HG02610 (cell line): ENCODE results near the gene MPL.
A peak's percentile ranks its signal among the peaks of the same experiment; 100 is the strongest.
"Not testable (repeated sequence)": the region's sequence is repeated elsewhere in the genome, so short reads cannot be mapped to it uniquely, and the experiment has no call there.

Experiments used
- ATAC-seq: cut with Tn5 transposase; IDR thresholded peaks from one replicate; pipeline ENCODE4 v1.9.1; 2021; ENCODE audit warnings: mild to moderate bottlenecking, moderate library complexity; ENCODE audit not compliant: unreplicated experiment

Gene MPL

DNA sequence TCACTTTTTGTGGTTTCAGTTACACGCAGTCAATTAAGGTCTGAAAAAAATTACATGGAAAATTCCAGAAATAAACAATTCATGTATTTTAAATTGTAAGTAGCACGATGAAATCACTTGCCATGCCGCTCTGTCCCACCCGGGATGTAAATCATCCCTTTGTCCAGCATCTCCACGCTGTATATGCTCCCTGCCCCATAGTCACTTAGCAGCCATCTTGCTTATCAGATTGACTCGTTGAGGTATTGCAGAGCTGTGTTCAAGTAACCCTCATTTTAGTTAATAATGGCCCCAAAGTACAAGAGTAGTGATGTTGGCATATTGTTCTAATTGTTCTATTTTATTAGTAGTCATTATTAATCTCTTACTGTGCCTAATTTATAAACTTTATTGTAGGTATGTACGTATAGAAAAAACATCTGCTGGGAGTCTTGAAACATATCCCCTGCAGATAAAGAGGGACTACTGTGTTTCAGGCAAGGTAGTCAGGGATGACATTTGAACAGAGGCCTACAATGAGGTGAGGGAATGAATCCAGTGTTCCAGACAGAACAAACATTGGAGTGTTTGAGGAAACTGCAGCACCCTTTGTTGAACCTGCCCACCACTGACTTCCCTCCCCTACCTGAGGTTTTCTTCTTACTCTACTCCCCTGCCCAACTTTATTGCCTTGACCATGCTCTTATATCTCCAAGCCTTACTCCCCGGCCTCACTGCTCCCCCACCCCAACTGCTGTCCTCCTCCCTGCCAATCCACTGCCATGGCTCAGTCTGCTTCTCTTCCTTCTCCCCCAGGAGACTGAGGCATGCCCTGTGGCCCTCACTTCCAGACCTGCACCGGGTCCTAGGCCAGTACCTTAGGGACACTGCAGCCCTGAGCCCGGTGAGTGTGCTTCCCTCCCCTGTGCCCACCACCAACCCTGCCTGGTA, 14.1 kb downstream of the MPL start:
- ATAC-seq, result no peak

DNA sequence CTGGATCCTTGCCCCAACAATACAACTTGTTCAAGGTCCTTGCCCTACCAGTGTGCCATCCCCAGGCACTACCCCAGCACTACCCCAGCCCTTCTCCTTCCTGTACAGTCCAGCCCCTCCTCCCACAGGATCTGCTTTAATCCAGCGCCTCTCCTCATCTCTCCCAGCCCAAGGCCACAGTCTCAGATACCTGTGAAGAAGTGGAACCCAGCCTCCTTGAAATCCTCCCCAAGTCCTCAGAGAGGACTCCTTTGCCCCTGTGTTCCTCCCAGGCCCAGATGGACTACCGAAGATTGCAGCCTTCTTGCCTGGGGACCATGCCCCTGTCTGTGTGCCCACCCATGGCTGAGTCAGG, 14.7 kb downstream of the MPL start:
- ATAC-seq, result no peak

DNA sequence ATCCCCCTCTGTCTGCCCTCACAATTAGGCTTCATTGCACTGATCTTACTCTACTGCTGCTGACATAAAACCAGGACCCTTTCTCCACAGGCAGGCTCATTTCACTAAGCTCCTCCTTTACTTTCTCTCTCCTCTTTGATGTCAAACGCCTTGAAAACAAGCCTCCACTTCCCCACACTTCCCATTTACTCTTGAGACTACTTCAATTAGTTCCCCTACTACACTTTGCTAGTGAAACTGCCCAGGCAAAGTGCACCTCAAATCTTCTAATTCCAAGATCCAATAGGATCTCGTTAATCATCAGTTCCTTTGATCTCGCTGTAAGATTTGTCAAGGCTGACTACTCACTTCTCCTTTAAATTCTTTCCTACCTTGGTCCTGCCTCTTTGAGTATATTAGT, 15.3 kb downstream of the MPL start:
- no peak for ATAC-seq

DNA sequence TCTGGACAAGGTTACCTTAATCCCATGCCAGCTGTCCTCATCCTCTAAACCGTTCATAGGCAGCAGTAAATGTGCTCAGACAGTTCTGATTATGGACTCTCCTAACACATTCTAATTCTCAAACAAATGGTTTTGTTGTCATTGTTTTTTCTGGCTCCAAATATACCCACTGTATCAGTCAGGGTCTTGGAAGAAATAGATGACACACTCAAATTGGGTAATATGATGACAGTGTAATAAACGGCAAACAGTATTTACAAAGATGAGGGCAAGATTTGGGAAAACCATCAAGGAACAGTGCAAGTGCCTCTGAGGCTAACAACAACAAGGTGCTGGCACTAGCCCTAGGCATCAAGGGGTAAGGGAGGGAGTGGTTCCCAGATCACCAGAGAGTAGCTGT, 16.9 kb downstream of the MPL start:
- no peak for ATAC-seq

DNA sequence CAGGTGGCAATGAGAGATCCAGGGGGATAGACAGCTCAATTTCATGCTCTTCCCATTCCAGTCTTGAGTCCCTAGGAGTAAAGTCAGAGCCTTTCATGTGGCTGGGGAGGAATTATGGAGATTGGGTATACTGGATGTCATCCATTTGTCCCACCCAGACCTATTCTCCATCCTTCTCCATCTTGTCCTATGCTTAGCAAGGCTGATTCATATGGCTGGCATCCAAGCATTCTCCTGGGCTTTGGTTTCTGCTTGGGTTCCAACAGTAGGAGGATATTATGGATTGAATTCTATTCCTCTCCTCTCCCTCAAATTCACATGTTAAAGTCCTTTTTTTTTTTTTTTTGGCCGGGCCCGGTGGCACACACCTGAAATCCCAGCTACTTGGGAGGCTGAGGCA, 17.3 kb downstream of the MPL start:
- ATAC-seq, result no peak

DNA sequence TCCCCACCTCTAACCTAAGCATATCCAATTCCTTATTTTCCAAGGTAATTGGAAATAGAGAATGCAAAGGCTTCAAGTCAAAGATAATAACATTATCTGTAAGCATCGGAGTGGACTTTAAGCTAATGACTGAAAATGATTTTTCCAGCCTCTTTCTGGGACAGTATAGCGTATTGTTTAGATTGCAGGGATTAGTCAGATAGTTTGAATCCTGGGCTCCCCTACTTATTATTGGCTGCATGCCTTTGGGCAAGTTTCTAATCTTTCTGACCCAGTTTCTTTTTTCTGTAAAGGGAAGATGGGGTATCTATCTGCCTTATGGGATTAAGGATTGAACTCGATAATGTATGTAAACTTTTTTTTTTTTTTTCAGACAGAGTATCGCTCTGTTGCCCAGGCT, 19.6 kb downstream of the MPL start:
- ATAC-seq, result no peak

DNA sequence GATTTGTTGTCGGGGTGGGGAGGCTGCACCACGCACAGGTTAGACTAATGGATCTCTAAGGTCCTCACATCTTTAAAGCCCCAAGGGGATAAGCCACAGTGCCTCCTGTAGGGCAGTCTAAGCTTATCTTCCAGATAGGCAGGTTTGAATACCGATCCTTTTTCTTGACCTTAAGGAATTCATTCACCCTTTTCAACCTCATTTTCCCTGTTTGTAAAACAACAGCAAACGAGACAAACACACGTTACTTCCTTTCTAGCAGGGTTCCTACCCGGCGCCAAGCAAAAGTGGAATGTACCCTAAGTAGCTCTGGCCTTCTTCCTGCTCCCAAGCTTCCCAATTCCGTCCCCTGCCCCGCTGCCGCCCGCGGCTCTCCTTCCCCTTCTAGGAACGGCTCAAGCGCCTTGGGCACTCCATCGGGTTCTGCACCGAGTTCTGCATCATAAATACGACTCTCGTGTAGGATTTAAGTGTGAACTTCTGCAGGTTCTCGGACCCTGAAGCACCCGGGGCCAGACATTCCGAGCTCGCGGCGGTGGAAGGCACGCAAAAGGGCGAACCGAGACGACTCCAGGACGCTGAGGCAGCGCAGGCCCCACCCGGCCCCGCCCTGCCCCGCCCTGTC, 20.6 kb downstream of the MPL start:
- no peak for ATAC-seq

DNA sequence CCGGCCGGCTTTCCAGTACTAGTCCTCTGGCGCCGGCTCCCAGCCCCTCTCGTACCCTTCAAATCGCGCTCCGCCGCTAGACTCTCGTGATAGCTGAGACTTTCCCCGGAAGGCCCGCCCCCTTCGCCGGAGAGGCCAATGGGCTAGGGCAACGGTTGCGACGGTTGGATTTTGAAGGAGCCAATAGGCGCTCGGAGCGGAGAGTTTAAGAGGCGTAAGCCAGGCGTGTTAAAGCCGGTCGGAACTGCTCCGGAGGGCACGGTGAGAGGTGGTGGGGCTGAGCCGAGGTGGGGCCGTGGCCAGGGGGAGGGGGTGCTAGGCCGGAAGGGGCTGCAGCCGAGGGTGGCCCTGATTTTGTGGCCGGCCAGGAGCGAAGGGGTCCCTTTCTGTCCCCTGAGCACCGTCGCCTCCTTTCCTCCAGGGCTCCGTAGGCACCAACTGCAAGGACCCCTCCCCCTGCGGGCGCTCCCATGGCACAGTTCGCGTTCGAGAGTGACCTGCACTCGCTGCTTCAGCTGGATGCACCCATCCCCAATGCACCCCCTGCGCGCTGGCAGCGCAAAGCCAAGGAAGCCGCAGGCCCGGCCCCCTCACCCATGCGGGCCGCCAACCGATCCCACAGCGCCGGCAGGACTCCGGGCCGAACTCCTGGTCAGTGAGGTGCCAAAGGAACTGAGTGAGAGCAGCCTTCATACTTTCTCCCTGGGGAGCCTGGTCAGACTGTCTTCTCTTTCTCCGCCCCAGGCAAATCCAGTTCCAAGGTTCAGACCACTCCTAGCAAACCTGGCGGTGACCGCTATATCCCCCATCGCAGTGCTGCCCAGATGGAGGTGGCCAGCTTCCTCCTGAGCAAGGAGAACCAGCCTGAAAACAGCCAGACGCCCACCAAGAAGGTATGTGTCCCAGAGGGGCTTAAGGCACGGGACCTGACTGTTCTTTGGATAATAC, 21.4 kb downstream of the MPL start, which contains the start of gene CDC20:
CDC20 (plus strand) TSS at position 236 of the 948 bp plus-strand sequence; CDS start at position 471, 235 bp downstream.
- ATAC-seq, result peak; percentile 97

DNA sequence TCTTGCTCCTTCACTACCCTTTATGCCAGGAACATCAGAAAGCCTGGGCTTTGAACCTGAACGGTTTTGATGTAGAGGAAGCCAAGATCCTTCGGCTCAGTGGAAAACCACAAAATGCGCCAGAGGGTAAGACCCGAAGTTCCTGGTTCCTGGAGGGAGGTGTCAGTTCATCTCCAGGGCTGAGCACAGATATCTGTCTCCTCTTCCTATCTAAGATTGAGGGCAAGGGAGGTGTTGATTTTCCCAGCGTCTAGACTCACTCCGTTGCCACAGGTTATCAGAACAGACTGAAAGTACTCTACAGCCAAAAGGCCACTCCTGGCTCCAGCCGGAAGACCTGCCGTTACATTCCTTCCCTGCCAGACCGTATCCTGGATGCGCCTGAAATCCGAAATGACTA, 22.1 kb downstream of the MPL start:
- no peak for ATAC-seq

DNA sequence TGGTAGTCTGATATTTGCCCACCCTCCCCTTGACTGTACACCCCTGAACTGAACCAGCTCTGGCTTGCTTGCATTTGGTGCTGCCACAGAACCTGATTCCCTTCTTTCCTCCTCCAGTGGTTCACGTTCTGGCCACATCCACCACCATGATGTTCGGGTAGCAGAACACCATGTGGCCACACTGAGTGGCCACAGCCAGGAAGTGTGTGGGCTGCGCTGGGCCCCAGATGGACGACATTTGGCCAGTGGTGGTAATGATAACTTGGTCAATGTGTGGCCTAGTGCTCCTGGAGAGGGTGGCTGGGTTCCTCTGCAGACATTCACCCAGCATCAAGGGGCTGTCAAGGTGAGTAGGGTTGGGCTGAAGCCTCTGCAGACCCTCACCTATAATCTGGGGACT, 23.0 kb downstream of the MPL start:
- ATAC-seq, result no peak

DNA sequence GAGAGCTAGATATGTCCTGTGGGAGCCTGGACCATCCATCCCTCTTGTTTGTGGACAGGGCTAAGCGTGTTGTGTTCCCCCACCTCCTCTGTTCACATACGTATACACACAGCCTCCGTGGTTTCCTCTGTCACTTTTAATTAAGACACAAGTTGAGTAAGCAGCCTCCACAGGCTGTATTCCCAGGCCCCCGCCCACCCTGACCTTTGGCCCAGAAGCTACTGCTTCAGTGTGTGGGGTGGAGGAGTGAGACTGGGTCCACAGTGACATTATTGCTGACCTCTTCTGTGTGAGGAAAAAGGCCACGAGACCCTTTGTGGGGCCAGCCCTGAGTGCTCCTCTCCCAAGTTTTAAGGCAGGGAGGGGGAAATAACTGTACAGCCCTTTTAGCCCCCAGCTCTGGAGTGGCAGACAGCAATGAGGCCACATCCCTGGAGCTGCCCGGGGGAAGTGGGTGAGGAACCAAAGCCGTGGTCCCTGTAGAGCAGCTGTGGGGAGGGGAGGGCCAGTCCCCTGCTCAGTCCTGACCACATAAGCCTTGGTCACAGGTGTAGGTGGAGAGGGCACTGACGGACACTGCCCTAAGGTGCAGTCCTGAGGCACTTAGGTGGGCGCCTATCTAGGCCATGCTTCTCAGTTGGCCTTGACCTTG, 25.8 kb downstream of the MPL start:
- no peak for ATAC-seq

DNA sequence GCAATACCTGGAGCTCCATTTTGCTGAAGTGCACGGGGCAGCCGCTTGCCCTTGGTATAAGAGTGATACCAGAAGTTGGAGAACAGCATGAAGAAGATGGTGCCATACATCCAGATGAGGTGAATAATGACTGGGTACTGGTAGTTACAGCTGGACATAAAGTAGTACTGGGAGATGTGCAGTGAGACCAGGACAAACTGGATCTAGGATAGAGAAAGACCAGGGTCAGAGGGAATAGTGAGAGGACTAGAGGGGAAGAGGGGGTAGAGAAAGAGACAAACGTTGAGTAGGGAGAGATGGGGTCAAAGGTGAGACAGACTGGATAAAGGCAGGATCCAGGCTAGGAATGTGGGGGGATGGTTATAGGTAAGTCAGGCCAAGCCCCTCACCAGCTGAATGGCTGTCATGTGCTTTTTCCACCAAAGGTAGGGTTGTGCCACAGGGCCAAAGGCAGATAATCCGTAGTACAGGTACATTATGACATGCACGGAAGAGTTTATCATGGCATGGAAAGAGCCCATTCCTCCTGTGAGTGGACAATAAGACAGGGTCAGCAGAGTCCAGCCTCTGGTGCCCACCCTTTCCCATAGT, 26.4 kb downstream of the MPL start:
- no peak for ATAC-seq

DNA sequence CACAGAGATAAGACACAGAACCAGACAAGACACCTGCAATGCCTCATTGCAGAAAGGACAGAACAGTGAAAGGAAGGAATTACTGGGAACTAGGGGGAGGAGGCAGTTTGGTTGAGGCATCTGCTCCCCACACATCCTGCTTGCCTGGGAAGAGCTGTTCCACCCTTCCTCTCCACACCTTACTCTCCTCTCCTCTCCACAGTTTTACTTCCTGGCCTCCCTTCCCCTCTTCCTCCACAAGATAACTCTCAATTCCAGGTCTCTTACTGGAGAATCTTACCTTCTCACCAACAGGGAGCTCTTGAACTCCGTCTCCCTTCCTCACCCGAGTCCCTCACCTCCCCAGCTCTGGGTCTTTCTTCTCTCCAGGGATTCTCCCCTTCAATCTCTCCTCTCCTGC, 28.1 kb downstream of the MPL start:
- ATAC-seq, result no peak

DNA sequence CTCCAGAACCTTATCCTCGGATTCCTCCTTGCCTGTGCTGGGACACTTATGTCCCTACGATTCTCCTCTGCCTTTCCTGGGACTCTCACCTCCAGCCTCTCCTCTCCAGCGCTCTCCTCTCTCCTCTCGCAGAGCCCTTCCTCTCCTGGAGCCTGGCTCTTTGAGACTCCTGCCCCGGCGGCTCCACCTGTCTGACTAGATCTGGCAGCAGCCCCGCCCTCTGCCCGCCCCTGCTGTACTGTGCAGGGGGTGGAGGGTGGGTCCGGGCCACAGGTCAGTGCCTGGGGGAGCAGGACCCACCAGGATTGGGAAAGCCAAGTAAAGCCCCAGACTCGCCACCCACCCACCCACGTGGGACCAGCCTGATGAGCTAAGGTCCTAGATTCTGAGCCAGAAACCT, 28.6 kb downstream of the MPL start:
- no peak for ATAC-seq

DNA sequence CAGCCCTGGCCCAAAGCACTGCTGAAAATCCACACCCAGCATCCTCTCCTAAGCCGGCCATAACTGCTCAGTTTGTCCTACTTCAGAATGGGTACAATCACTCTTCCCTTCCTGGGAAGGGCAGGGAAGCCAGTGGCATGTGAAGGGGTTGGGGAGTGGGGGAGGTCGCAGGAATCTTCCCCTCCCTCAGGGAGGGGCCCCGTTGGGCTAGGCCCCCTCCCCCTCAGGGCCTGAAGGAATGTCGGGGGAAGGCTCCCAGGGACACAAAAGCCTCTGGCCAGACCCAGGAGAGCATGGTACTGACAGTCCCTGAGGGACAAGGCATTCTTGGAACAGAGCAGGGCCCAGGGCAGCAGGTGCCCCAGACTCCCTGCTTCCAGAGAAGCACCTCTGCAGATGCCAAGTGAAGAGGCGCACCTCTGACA, 29.0 kb downstream of the MPL start:
- no peak for ATAC-seq

DNA sequence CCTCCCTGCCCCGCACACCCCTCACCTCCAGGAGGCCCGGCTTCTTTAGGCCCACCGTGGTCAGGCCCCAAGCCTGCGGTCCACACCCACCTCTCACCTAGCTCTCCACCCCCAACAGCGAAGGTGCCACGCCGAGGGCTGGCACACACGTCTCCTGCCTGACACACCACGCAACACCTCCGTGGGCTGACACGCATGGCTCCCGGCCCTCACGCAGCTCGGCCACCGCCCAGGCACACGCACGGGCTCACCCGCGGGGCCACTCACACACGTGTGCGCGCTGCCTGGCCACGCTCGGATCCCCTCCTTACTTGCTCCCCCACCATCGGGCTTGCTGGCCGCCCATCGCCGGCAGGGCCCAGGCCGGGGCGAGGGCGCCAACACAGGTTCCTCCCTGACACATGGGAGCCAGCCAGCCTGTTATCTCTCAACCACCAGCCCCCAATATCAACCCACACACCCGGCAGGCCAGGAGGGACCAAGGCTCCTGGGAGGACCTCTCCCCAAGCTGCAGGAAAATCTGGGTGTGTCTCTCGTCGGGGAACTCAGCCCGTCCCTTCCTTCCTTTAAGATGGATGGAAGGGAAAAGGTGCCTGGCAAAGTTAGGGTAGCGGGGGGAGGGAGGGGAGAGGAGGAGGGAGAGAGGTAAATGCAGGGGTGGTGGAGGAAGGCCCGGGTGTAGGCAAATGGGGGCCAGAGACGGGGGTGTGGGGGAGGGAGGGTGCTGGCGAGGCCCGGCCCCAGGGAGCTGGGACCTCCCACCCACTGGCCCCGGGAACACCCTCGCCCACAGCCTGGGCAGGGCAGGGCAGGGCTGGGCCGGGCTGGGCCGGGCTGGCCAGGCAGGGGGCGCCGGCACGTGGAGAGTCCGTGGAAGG, 29.6 kb downstream of the MPL start:
- peak; percentile 44 for ATAC-seq

DNA sequence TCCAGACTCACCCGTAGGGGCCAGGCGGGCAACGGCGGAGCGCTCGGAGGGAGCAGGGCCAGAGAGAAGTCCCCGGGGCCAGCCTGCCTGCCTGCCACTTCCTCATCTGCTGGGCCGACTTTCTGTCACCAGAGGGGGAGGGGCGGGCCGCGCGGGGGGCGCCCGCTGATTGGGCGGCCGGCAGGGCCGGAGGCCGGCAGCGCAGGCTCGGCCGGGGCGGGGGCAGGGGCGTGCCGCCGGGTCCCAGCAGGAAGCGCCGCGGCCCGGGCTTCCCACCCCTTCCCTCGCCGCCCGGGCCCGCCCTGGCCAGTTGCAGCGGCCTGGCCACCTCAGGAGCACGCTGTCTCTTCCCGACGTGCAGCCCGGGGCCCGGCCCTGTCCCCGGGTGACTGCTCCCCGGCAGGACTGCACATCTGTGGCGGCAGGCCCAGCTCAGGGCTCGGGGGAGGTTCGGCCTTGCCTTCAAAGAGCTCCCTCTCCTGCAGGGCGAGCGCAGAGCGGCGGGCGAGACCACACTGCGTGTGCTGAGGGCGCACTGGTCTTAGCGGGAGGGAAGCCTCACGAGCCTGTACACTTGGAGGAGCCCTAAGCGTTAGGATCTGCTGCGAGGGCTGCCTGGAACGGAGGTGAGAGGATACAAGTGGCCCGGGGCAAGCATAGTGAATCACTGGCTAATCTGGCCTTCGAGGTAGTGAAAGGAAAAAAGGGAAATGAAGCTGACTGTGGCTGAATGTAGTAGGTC, 30.5 kb downstream of the MPL start, which contains the start of gene ELOVL1:
ELOVL1 (minus strand) TSS at position 108 of the 742 bp plus-strand sequence. CDS start 2,402 bp downstream, outside the sequence.
- ATAC-seq, result peak; percentile 76

DNA sequence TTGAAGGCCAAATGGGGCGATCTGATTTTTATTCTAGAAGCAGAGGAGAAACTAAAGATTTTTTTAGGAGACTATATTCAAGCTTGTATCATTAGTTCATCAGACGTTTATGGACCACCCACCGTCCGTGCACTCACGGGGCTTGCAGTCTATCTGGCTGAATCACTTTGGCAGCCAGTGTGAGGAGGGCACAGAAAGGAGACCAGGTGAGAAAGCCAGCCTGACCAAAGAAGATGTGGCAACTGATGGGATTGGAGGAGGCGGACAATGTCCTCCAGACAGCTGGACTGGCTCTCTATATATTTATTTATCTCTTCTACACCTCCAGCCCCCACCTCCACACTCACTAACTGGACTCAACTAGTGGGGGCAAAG, 31.0 kb downstream of the MPL start:
- ATAC-seq, result no peak

DNA sequence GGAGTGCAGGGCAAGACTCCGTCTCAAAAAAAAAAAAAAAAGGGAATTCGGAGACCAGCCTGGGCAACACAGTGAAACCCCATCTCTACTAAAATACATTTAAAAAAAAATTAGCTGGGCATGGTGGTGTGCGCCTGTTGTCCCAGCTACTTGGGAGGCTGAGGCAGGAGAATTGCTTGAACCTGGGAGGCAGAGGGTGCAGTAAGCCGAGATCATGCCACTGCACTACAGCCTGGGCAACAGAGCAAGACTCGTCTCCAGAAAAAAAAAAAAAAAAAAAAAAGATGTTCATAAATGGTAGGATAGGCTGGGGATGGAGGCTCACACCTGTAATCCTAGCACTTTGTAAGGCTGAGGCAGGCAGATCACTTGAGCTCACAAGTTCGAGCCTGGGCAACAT, 32.2 kb downstream of the MPL start:
- ATAC-seq, result not testable (repeated sequence)
